HepG2 (cell line): Measurements from ENCODE around the gene SRC. TPM values are rescaled to one million over a fixed set of nuclear protein-coding genes. Genes with fewer than 3 reads are reported as not detected.
A peak's percentile ranks its signal among the peaks of the same experiment; 100 is the strongest.

Source experiments
- CBX2 ChIP-seq, 2 experiments: fragments of 200-600 bp in 1 of 2; sonication (generic); formaldehyde crosslinking in 1 of 2; IDR thresholded peaks; 2 replicates each; pipeline versions ENCODE4 v1.7.0 to v1.8.1; 2018 to 2022; ENCODE audit warnings: low read depth in 2 of 2, low read length in 1 of 2, mild to moderate bottlenecking in 1 of 2, missing genetic modification reagents in 1 of 2
- ETV5 ChIP-seq: IDR thresholded peaks from 2 replicates; pipeline ENCODE4 v1.6.1; 2018; ENCODE audit warnings: missing biosample characterization, missing genetic modification reagents, inconsistent platforms, borderline replicate concordance
- FOXO1 ChIP-seq: sonication (generic); formaldehyde crosslinking; IDR thresholded peaks from 2 replicates; pipeline ENCODE4 v1.4.0; 2020; ENCODE audit warnings: missing genetic modification reagents
- HDAC1 ChIP-seq: sonication (generic); formaldehyde crosslinking; IDR thresholded peaks from 2 replicates; pipeline ENCODE4 v1.5.1; 2020; ENCODE audit warnings: mild to moderate bottlenecking, missing genetic modification reagents
- HDAC6 ChIP-seq: fragments of 200-600 bp; sonication (generic); IDR thresholded peaks from 2 replicates; pipeline ENCODE4 v1.7.0; 2017; ENCODE audit warnings: mild to moderate bottlenecking, antibody characterized with exemption, low read length, low read depth
- HOXA3 ChIP-seq: sonication (generic); formaldehyde crosslinking; IDR thresholded peaks from 2 replicates; pipeline ENCODE4 v1.5.0; 2020; ENCODE audit warnings: missing genetic modification reagents
- KDM1A ChIP-seq: IDR thresholded peaks from 2 replicates; pipeline ENCODE4 v1.6.1; 2016; ENCODE audit warnings: missing compliant biosample characterization
- PAWR ChIP-seq: sonication (generic); formaldehyde crosslinking; IDR thresholded peaks from 2 replicates; pipeline ENCODE4 v1.4.0; 2020; ENCODE audit warnings: missing genetic modification reagents, mild to moderate bottlenecking, borderline replicate concordance
- SAFB2 ChIP-seq: sonication (generic); formaldehyde crosslinking; IDR thresholded peaks from 2 replicates; pipeline ENCODE4 v1.5.1; 2020; ENCODE audit warnings: missing genetic modification reagents, low read depth, mild to moderate bottlenecking, borderline replicate concordance
- SKI ChIP-seq: fragments of 450-650 bp; IDR thresholded peaks from one replicate; pipeline ENCODE4 v1.6.1; 2018; ENCODE audit warnings: mild to moderate bottlenecking; ENCODE audit not compliant: partially characterized antibody
- SSRP1 ChIP-seq: IDR thresholded peaks from 2 replicates; pipeline ENCODE4 v1.6.1; 2016; ENCODE audit warnings: control low read depth
- TBX3 ChIP-seq: fragments of 450-650 bp; IDR thresholded peaks from 2 replicates; pipeline ENCODE4 v1.6.1; 2017; ENCODE audit warnings: antibody characterized with exemption, mild to moderate bottlenecking, inconsistent platforms, borderline replicate concordance
- THYN1 ChIP-seq: sonication (generic); formaldehyde crosslinking; IDR thresholded peaks from 2 replicates; pipeline ENCODE4 v1.8.1; 2023; ENCODE audit warnings: low read depth, mild to moderate bottlenecking, moderate library complexity, missing genetic modification reagents, borderline replicate concordance
- ZFX ChIP-seq: sonication (generic); formaldehyde crosslinking; IDR thresholded peaks from 2 replicates; pipeline ENCODE4 v1.4.0; 2020; ENCODE audit warnings: mild to moderate bottlenecking, low read depth, missing genetic modification reagents, moderate library complexity
- ZKSCAN1 ChIP-seq: fragments of 150-350 bp; IDR thresholded peaks from 2 replicates; pipeline ENCODE4 v1.6.1; 2014; ENCODE audit warnings: low read length
- ZNF562 ChIP-seq: sonication (generic); formaldehyde crosslinking; IDR thresholded peaks from 2 replicates; pipeline ENCODE4 v1.8.0; 2022; ENCODE audit warnings: missing genetic modification reagents, borderline replicate concordance
- ZNF703 ChIP-seq: sonication (generic); formaldehyde crosslinking; IDR thresholded peaks from 2 replicates; pipeline ENCODE4 v1.5.1; 2020; ENCODE audit warnings: missing genetic modification reagents, mild to moderate bottlenecking, moderate library complexity, borderline replicate concordance
- ZNF768 ChIP-seq: sonication (generic); formaldehyde crosslinking; IDR thresholded peaks from 2 replicates; pipeline ENCODE4 v1.4.0; 2020; ENCODE audit warnings: missing genetic modification reagents
- polyA plus RNA-seq, 8 experiments: library from polyadenylated mRNA; depleted of rRNA in 3 of 8; stranded (reverse) in 7 of 8; unstranded in 1 of 8; fragments of >200 nt; fragmentation: Illumina TruSeq in 4 of 8; extraction: Trizol in 4 of 8; gene quantifications; 2 replicates each; pipeline versions ENCODE4 v1.2.1 to v1.2.3, GENCODE V29; 2011 to 2016; ENCODE audit warnings: low read depth in 4 of 8, missing spikeins in 1 of 8, mixed read lengths in 1 of 8; ENCODE audit not compliant: insufficient read depth in 1 of 8
- total RNA-seq, 5 experiments: library from RNA; depleted of rRNA; stranded (reverse); fragments of >200 nt; fragmentation: Illumina TruSeq; extraction: Trizol; gene quantifications; 2 replicates each; pipeline ENCODE4 v1.2.3, GENCODE V29; 2016; ENCODE audit warnings: low read depth in 1 of 5
- TF ChIP-seq, protein P1 (sequence below): IDR thresholded peaks from 2 replicates; pipeline ENCODE4 v1.6.1; 2016; ENCODE audit warnings: low read depth
- TF ChIP-seq, protein P2 (sequence below): IDR thresholded peaks from 2 replicates; pipeline ENCODE4 v1.6.1; 2012; ENCODE audit warnings: inconsistent platforms
- TF ChIP-seq, protein P3 (sequence below): sonication (generic); formaldehyde crosslinking; IDR thresholded peaks from 2 replicates; pipeline ENCODE4 v1.4.0; 2020; ENCODE audit warnings: missing genetic modification reagents
- TF ChIP-seq, protein P4 (sequence below): sonication (generic); formaldehyde crosslinking; IDR thresholded peaks from 2 replicates; pipeline ENCODE4 v1.9.0; 2021; ENCODE audit warnings: missing genetic modification reagents, borderline replicate concordance
- TF ChIP-seq, protein P5 (sequence below), 2 experiments: sonication (generic) in 1 of 2; formaldehyde crosslinking in 1 of 2; IDR thresholded peaks; 2 replicates each; pipeline versions ENCODE4 v1.4.0 to v1.6.1; 2018 to 2020; ENCODE audit warnings: missing genetic modification reagents in 2 of 2, borderline replicate concordance in 1 of 2, low read depth in 1 of 2, mild to moderate bottlenecking in 1 of 2, missing biosample characterization in 1 of 2

Gene SRC
- total and polyA plus RNA-seq, 2 of the 13 experiments (the other 11 are each of a cell fraction or from before 2014, with no cell fraction given) = 54.7 to 192 TPM

DNA sequence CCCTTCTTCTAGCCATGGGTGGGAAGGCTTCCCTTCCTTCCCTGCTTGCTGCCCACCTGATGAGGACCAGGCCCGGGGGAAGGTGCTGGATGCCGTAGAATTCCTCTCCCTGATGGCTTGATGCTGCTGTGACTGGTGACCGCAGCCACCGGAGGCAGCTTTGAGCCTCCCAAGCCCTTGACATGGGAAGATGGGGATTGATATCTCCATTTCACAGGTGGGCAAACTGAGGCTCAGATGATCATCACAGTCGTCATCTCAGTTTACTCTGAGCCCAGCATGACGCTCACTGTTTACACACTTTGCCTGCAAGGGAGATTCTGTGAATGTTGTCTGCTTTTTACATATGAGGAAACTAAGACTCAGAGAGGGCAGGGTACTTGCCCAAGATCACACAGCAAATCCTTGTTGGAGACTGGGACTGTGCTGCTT lies 43.9 kb downstream of the SRC start (continued):
- TF ChIP-seq, protein P1, sequence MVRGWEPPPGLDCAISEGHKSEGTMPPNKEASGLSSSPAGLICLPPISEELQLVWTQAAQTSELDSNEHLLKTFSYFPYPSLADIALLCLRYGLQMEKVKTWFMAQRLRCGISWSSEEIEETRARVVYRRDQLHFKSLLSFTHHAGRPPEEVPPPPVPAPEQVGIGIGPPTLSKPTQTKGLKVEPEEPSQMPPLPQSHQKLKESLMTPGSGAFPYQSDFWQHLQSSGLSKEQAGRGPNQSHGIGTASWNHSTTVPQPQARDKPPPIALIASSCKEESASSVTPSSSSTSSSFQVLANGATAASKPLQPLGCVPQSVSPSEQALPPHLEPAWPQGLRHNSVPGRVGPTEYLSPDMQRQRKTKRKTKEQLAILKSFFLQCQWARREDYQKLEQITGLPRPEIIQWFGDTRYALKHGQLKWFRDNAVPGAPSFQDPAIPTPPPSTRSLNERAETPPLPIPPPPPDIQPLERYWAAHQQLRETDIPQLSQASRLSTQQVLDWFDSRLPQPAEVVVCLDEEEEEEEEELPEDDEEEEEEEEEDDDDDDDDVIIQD = no peak
- TF ChIP-seq ZNF703 (CRISPR knock-in tag) = 0 out of 2 replicates have a peak, but pooled peaks have one; percentile 30
- peak; percentile 46; the same call in 1 of the 2 replicates for TF ChIP-seq SSRP1 (CRISPR knock-in tag)
- TF ChIP-seq, protein P2, sequence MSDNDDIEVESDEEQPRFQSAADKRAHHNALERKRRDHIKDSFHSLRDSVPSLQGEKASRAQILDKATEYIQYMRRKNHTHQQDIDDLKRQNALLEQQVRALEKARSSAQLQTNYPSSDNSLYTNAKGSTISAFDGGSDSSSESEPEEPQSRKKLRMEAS = peak; percentile 47; the same call in 1 of the 2 replicates
- no peak for TF ChIP-seq HOXA3 (CRISPR knock-in tag)
- TF ChIP-seq, protein P3, sequence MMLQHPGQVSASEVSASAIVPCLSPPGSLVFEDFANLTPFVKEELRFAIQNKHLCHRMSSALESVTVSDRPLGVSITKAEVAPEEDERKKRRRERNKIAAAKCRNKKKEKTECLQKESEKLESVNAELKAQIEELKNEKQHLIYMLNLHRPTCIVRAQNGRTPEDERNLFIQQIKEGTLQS = 0 out of 2 replicates have a peak, but pooled peaks have one; percentile 13
- TF ChIP-seq HDAC6 = no peak
- TF ChIP-seq SAFB2 (CRISPR knock-in tag) = no peak
- no peak for TF ChIP-seq ZNF562 (CRISPR knock-in tag)
- TF ChIP-seq, protein P4, sequence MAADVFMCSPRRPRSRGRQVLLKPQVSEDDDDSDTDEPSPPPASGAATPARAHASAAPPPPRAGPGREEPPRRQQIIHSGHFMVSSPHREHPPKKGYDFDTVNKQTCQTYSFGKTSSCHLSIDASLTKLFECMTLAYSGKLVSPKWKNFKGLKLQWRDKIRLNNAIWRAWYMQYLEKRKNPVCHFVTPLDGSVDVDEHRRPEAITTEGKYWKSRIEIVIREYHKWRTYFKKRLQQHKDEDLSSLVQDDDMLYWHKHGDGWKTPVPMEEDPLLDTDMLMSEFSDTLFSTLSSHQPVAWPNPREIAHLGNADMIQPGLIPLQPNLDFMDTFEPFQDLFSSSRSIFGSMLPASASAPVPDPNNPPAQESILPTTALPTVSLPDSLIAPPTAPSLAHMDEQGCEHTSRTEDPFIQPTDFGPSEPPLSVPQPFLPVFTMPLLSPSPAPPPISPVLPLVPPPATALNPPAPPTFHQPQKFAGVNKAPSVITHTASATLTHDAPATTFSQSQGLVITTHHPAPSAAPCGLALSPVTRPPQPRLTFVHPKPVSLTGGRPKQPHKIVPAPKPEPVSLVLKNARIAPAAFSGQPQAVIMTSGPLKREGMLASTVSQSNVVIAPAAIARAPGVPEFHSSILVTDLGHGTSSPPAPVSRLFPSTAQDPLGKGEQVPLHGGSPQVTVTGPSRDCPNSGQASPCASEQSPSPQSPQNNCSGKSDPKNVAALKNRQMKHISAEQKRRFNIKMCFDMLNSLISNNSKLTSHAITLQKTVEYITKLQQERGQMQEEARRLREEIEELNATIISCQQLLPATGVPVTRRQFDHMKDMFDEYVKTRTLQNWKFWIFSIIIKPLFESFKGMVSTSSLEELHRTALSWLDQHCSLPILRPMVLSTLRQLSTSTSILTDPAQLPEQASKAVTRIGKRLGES = no peak
- TF ChIP-seq, protein P5, sequence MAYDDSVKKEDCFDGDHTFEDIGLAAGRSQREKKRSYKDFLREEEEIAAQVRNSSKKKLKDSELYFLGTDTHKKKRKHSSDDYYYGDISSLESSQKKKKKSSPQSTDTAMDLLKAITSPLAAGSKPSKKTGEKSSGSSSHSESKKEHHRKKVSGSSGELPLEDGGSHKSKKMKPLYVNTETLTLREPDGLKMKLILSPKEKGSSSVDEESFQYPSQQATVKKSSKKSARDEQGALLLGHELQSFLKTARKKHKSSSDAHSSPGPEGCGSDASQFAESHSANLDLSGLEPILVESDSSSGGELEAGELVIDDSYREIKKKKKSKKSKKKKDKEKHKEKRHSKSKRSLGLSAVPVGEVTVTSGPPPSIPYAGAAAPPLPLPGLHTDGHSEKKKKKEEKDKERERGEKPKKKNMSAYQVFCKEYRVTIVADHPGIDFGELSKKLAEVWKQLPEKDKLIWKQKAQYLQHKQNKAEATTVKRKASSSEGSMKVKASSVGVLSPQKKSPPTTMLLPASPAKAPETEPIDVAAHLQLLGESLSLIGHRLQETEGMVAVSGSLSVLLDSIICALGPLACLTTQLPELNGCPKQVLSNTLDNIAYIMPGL (CRISPR knock-in tag; IDR thresholded peaks at IDR 0.05; ENCODE audit: borderline replicate concordance in 1 of 2, low read depth in 1 of 2) = no peak
- 0 out of 2 replicates have a peak, but pooled peaks have one; percentile 26 for TF ChIP-seq FOXO1 (CRISPR knock-in tag)
- no peak for TF ChIP-seq ZFX (CRISPR knock-in tag)
- TF ChIP-seq THYN1 (CRISPR knock-in tag) = no peak
- TF ChIP-seq ZKSCAN1 = 0 out of 2 replicates have a peak, but pooled peaks have one; percentile 10
- TF ChIP-seq HDAC1 (CRISPR knock-in tag) = 0 out of 2 replicates have a peak, but pooled peaks have one; percentile 1
- no peak for TF ChIP-seq PAWR (CRISPR knock-in tag)
- TF ChIP-seq KDM1A = peak; percentile 92; the same call in 1 of the 2 replicates
- no peak for TF ChIP-seq CBX2 (IDR thresholded peaks at IDR 0.05; ENCODE audit: low read depth, low read length)
- no peak for TF ChIP-seq CBX2 (CRISPR knock-in tag; IDR thresholded peaks at IDR 0.05; ENCODE audit: low read depth)
- TF ChIP-seq TBX3 = no peak
- peak; percentile 99 for TF ChIP-seq ZNF768 (CRISPR knock-in tag)
- no peak for TF ChIP-seq SKI
- TF ChIP-seq ETV5 (CRISPR knock-in tag) = no peak
